ENCODE results near the gene MED23.

The MED23 gene

GRCh38 chr6:131627724-131628682 lies at the start of gene MED23:
MED23 (minus strand) TSS chr6:131628242; CDS start chr6:131628049, 193 bp downstream.
- peak; percentile 100 for DNase-seq

GRCh38 chr6:131673184-131673583 lies 45.1 kb upstream of the MED23 start:
- DNase-seq, result no peak

GRCh38 chr6:131669891-131670290 lies 41.8 kb upstream of the MED23 start:
- DNase-seq, result no peak

GRCh38 chr6:131663578-131664165 lies 35.6 kb upstream of the MED23 start:
- no peak for DNase-seq

- DNase-seq, result no peak
Observed at GRCh38 chr6:131660195-131660594, 32.2 kb upstream of the MED23 start.

GRCh38 chr6:131658287-131658686 lies 30.2 kb upstream of the MED23 start:
- no peak for DNase-seq

GRCh38 chr6:131657630-131658111 lies 29.6 kb upstream of the MED23 start:
- no peak for DNase-seq

- DNase-seq, result no peak
Observed at GRCh38 chr6:131657222-131657621, 29.2 kb upstream of the MED23 start.

- no peak for DNase-seq
Observed at GRCh38 chr6:131656667-131657066, 28.6 kb upstream of the MED23 start.

GRCh38 chr6:131655951-131656350 lies 27.9 kb upstream of the MED23 start:
- no peak for DNase-seq

- no peak for DNase-seq
Observed at GRCh38 chr6:131655387-131655786, 27.3 kb upstream of the MED23 start.

- DNase-seq, result no peak
Observed at GRCh38 chr6:131654326-131654725, 26.3 kb upstream of the MED23 start.

GRCh38 chr6:131652472-131652871 lies 24.4 kb upstream of the MED23 start:
- DNase-seq, result no peak

GRCh38 chr6:131651782-131652181 lies 23.7 kb upstream of the MED23 start:
- DNase-seq, result no peak

GRCh38 chr6:131646249-131646670 lies 18.2 kb upstream of the MED23 start:
- no peak for DNase-seq

GRCh38 chr6:131645846-131646245 lies 17.8 kb upstream of the MED23 start:
- DNase-seq, result no peak

- no peak for DNase-seq
Observed at GRCh38 chr6:131644921-131645320, 16.9 kb upstream of the MED23 start.

GRCh38 chr6:131643855-131644460 lies 15.9 kb upstream of the MED23 start:
- no peak for DNase-seq

GRCh38 chr6:131642987-131643611 lies 15.1 kb upstream of the MED23 start:
- no peak for DNase-seq

- no peak for DNase-seq
Observed at GRCh38 chr6:131642565-131642964, 14.5 kb upstream of the MED23 start.

- DNase-seq, result no peak
Observed at GRCh38 chr6:131641554-131641953, 13.5 kb upstream of the MED23 start.

- DNase-seq, result no peak
Observed at GRCh38 chr6:131640576-131640975, 12.5 kb upstream of the MED23 start.

- DNase-seq, result no peak
Observed at GRCh38 chr6:131640100-131640499, 12.1 kb upstream of the MED23 start.
